Gastrocnemius medialis (tissue), 4 donors: ENCODE results near the gene IGFBP4. TPM values are rescaled to one million over a fixed set of nuclear protein-coding genes. Genes with fewer than 3 reads are reported as not detected.

Experiments
- ATAC-seq, 2 donors: fragments of 150-250 bp; one replicate each; pipeline ENCODE4 v1.9.1; 2016
- DNase-seq, 2 donors: peaks; one replicate each; pipeline ENCODE4 v3.0.0-alpha.2; 2019
- H3K27ac ChIP-seq, 4 donors: fragments of 200-600 bp; sonication (generic); 1 replicate in 1 of 4; 2 replicates in 3 of 4; pipeline ENCODE4 v1.5.1; 2016 to 2018; ENCODE audit warnings: mild to moderate bottlenecking in 2 of 4, moderate library complexity in 1 of 4
- H3K27me3 ChIP-seq, 3 donors: fragments of 200-600 bp; sonication (generic) in 2 of 3; 1 replicate in 1 of 3; 2 replicates in 2 of 3; pipeline versions ENCODE4 v1.5.1 to v1.6.0; 2016 to 2019; ENCODE audit warnings: mild to moderate bottlenecking in 1 of 3, moderate library complexity in 1 of 3
- H3K36me3 ChIP-seq, 2 donors: fragments of 200-600 bp; sonication (generic) in 1 of 2; one replicate each; pipeline ENCODE4 v1.5.1; 2017 to 2018
- H3K4me1 ChIP-seq, 2 donors: fragments of 200-600 bp; sonication (generic) in 1 of 2; one replicate each; pipeline ENCODE4 v1.5.1; 2016 to 2017; ENCODE audit warnings: mild to moderate bottlenecking in 2 of 2
- H3K4me3 ChIP-seq, 4 donors: fragments of 200-600 bp; sonication (generic) in 3 of 4; 1 replicate in 1 of 4; 2 replicates in 3 of 4; pipeline ENCODE4 v1.5.1; 2016 to 2019; ENCODE audit warnings: mild to moderate bottlenecking in 2 of 4
- H3K9me3 ChIP-seq, 3 donors: fragments of 200-600 bp; sonication (generic) in 2 of 3; 1 replicate in 1 of 3; 2 replicates in 2 of 3; pipeline ENCODE4 v1.5.1; 2016 to 2019
- CTCF ChIP-seq, 5 experiments: fragments of 450-650 bp in 3 of 5; fragments of 200-600 bp in 2 of 5; sonication (generic) in 2 of 5; IDR thresholded peaks in 4 of 5; conservative IDR thresholded peaks in 1 of 5; 1 replicate in 4 of 5; 2 replicates in 1 of 5; pipeline ENCODE4 v1.5.1; 2016 to 2019; ENCODE audit warnings: antibody characterized with exemption in 5 of 5, mild to moderate bottlenecking in 3 of 5, moderate library complexity in 3 of 5
- POLR2A ChIP-seq, 2 donors: fragments of 450-650 bp; IDR thresholded peaks; one replicate each; pipeline ENCODE4 v1.6.1; 2017; ENCODE audit warnings: antibody characterized with exemption in 2 of 2, mild to moderate bottlenecking in 2 of 2, moderate library complexity in 2 of 2
- in situ Hi-C, 4 donors: fragments of 200-750 bp; cut with MboI; loops; one replicate each; pipeline versions ENCODE4 v1.15.0 to v1.8.0; 2017; ENCODE audit warnings: low sequenced_read_pairs in 4 of 4
- intact Hi-C: fragments of 100-400 bp; cut with DNase I; formaldehyde crosslinking; loops from one replicate; pipeline ENCODE4 v1.15.1; 2023; ENCODE audit warnings: low total_unique reads
- total RNA-seq, 4 donors: library from RNA; depleted of rRNA; stranded (reverse); fragments of >200 nt; gene quantifications; one replicate each; pipeline versions ENCODE4 v1.1.0 to v1.2.3, GENCODE V29; 2016

IGFBP4 gene
- total RNA-seq, 4 donors from 2014 or later, result 14.5 to 56.8 (median 36.5) TPM

DNA sequence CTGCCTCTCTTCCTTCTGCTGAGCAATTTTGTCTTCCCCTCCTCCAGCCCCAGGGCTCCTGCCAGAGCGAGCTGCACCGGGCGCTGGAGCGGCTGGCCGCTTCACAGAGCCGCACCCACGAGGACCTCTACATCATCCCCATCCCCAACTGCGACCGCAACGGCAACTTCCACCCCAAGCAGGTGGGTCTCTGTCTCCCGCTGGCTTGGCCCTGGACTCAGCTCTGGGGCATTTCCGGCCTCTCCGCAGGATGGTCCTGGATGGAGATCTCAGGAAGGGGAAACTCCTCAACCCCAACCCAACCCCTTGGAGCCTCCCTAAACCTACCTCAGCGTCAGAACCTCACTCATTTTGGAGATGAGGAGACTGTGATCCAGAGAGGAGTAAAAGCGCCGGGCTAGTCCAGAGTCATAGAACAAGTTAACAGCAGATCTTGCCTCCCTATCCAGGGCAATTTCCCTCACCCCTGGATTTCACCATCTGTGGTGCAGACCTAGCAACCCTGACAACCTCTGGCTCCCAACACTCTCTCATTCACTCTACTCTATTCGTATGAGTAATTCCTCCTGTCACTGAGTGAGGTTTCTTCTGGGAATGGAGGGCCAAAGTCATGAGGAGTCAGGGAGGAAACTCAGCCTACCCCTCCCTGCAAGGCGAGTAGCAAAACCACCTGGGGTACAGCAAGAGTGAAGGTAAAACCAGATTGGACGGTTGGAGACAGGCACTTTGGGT, 10.8 kb downstream of the IGFBP4 start:
- Histone ChIP-seq H3K27me3 (no peaks in the 10 kb centered on the region), H3K4me3 (no peak overlapping the region), H3K27ac (peak overlapping the region in 1 of 4 donors; percentile 13), H3K9me3 (no peaks in the 10 kb centered on the region), H3K4me1 (peaks cover 23 to 27% of the 10 kb centered on the region in 2 donors), H3K36me3 (peaks cover 0 to 7% of the 10 kb centered on the region in 2 donors)
- intact Hi-C loops, result no loop called here
- in situ Hi-C loops, result no loop called here
- no peak for TF ChIP-seq POLR2A (IDR thresholded peaks at IDR 0.05)
- TF ChIP-seq CTCF (IDR thresholded peaks at IDR 0.05 in 4 of 5, conservative IDR thresholded peaks at IDR 0.05 in 1 of 5), result no peak
- ATAC-seq, result no peak
- no peak for DNase-seq

DNA sequence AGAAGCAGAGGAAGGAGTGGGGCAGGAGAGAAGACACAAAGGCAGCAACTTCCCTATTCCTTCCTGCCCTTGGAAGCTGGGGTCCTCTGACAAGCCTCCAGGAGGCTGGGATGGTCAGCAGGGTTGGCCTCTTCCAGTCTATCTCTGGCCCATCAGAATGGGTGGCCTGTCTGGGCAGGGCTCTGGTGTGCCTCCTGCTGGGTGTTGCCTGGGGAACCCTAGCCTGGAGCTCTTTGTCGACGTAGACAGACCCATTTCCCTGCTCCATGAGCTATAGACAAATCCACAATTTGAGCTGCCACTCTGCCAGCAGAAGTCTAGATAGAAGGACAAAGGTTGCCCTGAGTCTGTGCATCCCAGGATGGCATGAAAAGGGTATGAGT, 11.4 kb downstream of the IGFBP4 start:
- H3K27ac ChIP-seq, result no peak overlapping the region
- TF ChIP-seq POLR2A (IDR thresholded peaks at IDR 0.05) (no peak), CTCF (IDR thresholded peaks at IDR 0.05 in 4 of 5, conservative IDR thresholded peaks at IDR 0.05 in 1 of 5) (no peak)
- ATAC-seq (no peak), DNase-seq (no peak)
- no peaks in the 10 kb centered on the region for H3K9me3 ChIP-seq
- in situ Hi-C loops (no loop called here), intact Hi-C loops (no loop called here)
- H3K4me3 ChIP-seq, result no peak overlapping the region
- peaks cover 20 to 24% of the 10 kb centered on the region in 2 donors for H3K4me1 ChIP-seq
- no peaks in the 10 kb centered on the region for H3K27me3 ChIP-seq
- H3K36me3 ChIP-seq, result peaks cover 0 to 7% of the 10 kb centered on the region in 2 donors

- H3K9me3 ChIP-seq, result no peaks in the 10 kb centered on the region
- ATAC-seq (no peak), DNase-seq (no peak)
- in situ Hi-C loops (no loop called here), intact Hi-C loops (no loop called here)
- TF ChIP-seq POLR2A (IDR thresholded peaks at IDR 0.05) (no peak), CTCF (IDR thresholded peaks at IDR 0.05 in 4 of 5, conservative IDR thresholded peaks at IDR 0.05 in 1 of 5) (no peak)
- peaks cover 6 to 12% of the 10 kb centered on the region in 2 donors for H3K4me1 ChIP-seq
- H3K27ac ChIP-seq, result peak overlapping the region in 2 of 4 donors; percentile 27 to 28
- H3K4me3 ChIP-seq, result no peak overlapping the region
- peaks cover 0 to 7% of the 10 kb centered on the region in 2 donors for H3K36me3 ChIP-seq
- no peaks in the 10 kb centered on the region for H3K27me3 ChIP-seq
Measured at GRCh38 chr17:40456396-40456951, 13.2 kb downstream of the IGFBP4 start.

GRCh38 chr17:40457369-40457768, 14.1 kb downstream of the IGFBP4 start:
- intact Hi-C loops, result no loop called here
- Histone ChIP-seq H3K4me3 (no peak overlapping the region), H3K4me1 (peaks cover 3 to 5% of the 10 kb centered on the region in 2 donors), H3K36me3 (peaks cover 0 to 7% of the 10 kb centered on the region in 2 donors), H3K27me3 (no peaks in the 10 kb centered on the region), H3K9me3 (no peaks in the 10 kb centered on the region), H3K27ac (peak overlapping the region in 1 of 4 donors; percentile 27)
- ATAC-seq (no peak), DNase-seq (no peak)
- TF ChIP-seq CTCF (IDR thresholded peaks at IDR 0.05 in 4 of 5, conservative IDR thresholded peaks at IDR 0.05 in 1 of 5) (no peak), POLR2A (IDR thresholded peaks at IDR 0.05) (no peak)
- in situ Hi-C loops, result no loop called here
